GM23338 (cell line): ENCODE data around the gene BNC2. TPM values are rescaled to one million over a fixed set of nuclear protein-coding genes. Genes with fewer than 3 reads are reported as not detected.

ENCODE experiments used
- ATAC-seq: fragments of 200-7000 bp; cut with Tn5 transposase; 3 replicates; pipeline ENCODE4 v1.9.1; 2020
- DNase-seq: peaks from one replicate; pipeline ENCODE4 v3.0.0-alpha.2; 2015; ENCODE audit warnings: low spot score
- H2AFZ ChIP-seq: fragments of 200-600 bp; sonication (generic); 2 replicates; pipeline ENCODE4 v1.8.0; 2016; ENCODE audit warnings: antibody characterized with exemption, mild to moderate bottlenecking, moderate library complexity
- H3F3A ChIP-seq: fragments of 200-600 bp; sonication (generic); replicated peaks from 2 replicates; pipeline ENCODE4 v1.8.0; 2017; ENCODE audit warnings: antibody characterized with exemption, mixed run types, low read depth
- H3K27ac ChIP-seq: fragments of 200-600 bp; sonication (generic); 2 replicates; pipeline ENCODE4 v1.6.1; 2016; ENCODE audit warnings: low read depth
- H3K27me3 ChIP-seq: fragments of 200-600 bp; sonication (generic); 2 replicates; pipeline ENCODE4 v1.8.0; 2016; ENCODE audit warnings: mild to moderate bottlenecking, mixed run types, moderate library complexity; ENCODE audit not compliant: insufficient read depth
- H3K36me3 ChIP-seq: fragments of 200-600 bp; sonication (generic); 2 replicates; pipeline ENCODE4 v1.8.0; 2016; ENCODE audit warnings: mild to moderate bottlenecking; ENCODE audit not compliant: insufficient read depth
- H3K4me1 ChIP-seq: fragments of 200-600 bp; sonication (generic); 2 replicates; pipeline ENCODE4 v1.8.0; 2016; ENCODE audit warnings: mild to moderate bottlenecking, moderate library complexity; ENCODE audit not compliant: insufficient read depth
- H3K4me2 ChIP-seq: fragments of 200-600 bp; sonication (generic); 2 replicates; pipeline ENCODE4 v1.7.1; 2017; ENCODE audit warnings: mixed run types
- H3K4me3 ChIP-seq: fragments of 200-600 bp; sonication (generic); 2 replicates; pipeline ENCODE4 v1.6.1; 2016; ENCODE audit warnings: mixed run types
- H3K79me2 ChIP-seq: fragments of 200-600 bp; sonication (generic); replicated peaks from 2 replicates; pipeline ENCODE4 v1.8.0; 2017; ENCODE audit warnings: mild to moderate bottlenecking; ENCODE audit not compliant: insufficient read depth
- H3K9me2 ChIP-seq: fragments of 200-600 bp; sonication (generic); 2 replicates; pipeline ENCODE4 v1.8.0; 2017; ENCODE audit not compliant: insufficient read depth
- H4K20me1 ChIP-seq: fragments of 200-600 bp; sonication (generic); replicated peaks from 2 replicates; pipeline ENCODE4 v1.8.0; 2017; ENCODE audit warnings: mild to moderate bottlenecking; ENCODE audit not compliant: insufficient read depth
- H3K27ac Mint-ChIP-seq: 2 replicates; pipeline ENCODE4 v1.8.0; 2020; ENCODE audit warnings: inconsistent platforms, mild to moderate bottlenecking, moderate library complexity, mixed read lengths
- H3K27me3 Mint-ChIP-seq: 3 replicates; pipeline ENCODE4 v1.8.0; 2022; ENCODE audit warnings: low read depth, mild to moderate bottlenecking, moderate library complexity, mixed read lengths, inconsistent platforms; ENCODE audit not compliant: insufficient read depth, poor library complexity
- H3K36me3 Mint-ChIP-seq: 3 replicates; pipeline ENCODE4 v1.8.0; 2021; ENCODE audit warnings: low read depth, mild to moderate bottlenecking, inconsistent platforms, moderate library complexity, mixed read lengths
- H3K4me1 Mint-ChIP-seq: 3 replicates; pipeline ENCODE4 v1.8.0; 2020; ENCODE audit warnings: mild to moderate bottlenecking, inconsistent platforms, mixed read lengths
- H3K4me3 Mint-ChIP-seq: 3 replicates; pipeline ENCODE4 v1.8.0; 2021; ENCODE audit warnings: moderate library complexity, mild to moderate bottlenecking, inconsistent platforms, mixed read lengths
- H3K9me3 Mint-ChIP-seq: 3 replicates; pipeline ENCODE4 v1.8.0; 2020; ENCODE audit warnings: moderate library complexity, mild to moderate bottlenecking, inconsistent platforms, mixed read lengths
- CREB1 ChIP-seq: fragments of 250-450 bp; sonication (Bioruptor Pico); IDR thresholded peaks from 2 replicates; pipeline ENCODE4 v1.5.0; 2020; ENCODE audit warnings: low read depth, mild to moderate bottlenecking, moderate library complexity
- CTCF ChIP-seq, 2 experiments: fragments of 200-600 bp in 1 of 2; sonication (generic) in 1 of 2; conservative IDR thresholded peaks; 2 replicates each; pipeline versions ENCODE4 v1.5.1 to v1.6.1; 2016 to 2017; ENCODE audit warnings: antibody characterized with exemption in 2 of 2, low read depth in 2 of 2, mild to moderate bottlenecking in 2 of 2, moderate library complexity in 1 of 2
- ETS1 ChIP-seq: IDR thresholded peaks from 2 replicates; pipeline ENCODE4 v1.6.1; 2016; ENCODE audit warnings: antibody characterized with exemption
- EZH2 ChIP-seq: fragments of 200-600 bp; sonication (generic); IDR thresholded peaks from one replicate; pipeline ENCODE4 v1.8.0; 2017; ENCODE audit warnings: antibody characterized with exemption, mild to moderate bottlenecking, low read depth; ENCODE audit not compliant: unreplicated experiment
- EZH2phosphoT487 ChIP-seq: fragments of 200-600 bp; sonication (generic); IDR thresholded peaks from one replicate; pipeline ENCODE4 v1.8.1; 2018; ENCODE audit warnings: antibody characterized with exemption; ENCODE audit not compliant: unreplicated experiment
- JUNB ChIP-seq: IDR thresholded peaks from one replicate; pipeline ENCODE4 v1.6.1; 2016; ENCODE audit warnings: antibody characterized with exemption; ENCODE audit not compliant: unreplicated experiment
- NANOG ChIP-seq: IDR thresholded peaks from 2 replicates; pipeline ENCODE4 v1.6.1; 2016; ENCODE audit warnings: antibody characterized with exemption, borderline replicate concordance
- POLR2AphosphoS5 ChIP-seq: IDR thresholded peaks from 2 replicates; pipeline ENCODE4 v1.6.1; 2016; ENCODE audit warnings: antibody characterized with exemption, low read depth
- REST ChIP-seq: IDR thresholded peaks from one replicate; pipeline ENCODE4 v1.6.1; 2018; ENCODE audit warnings: antibody characterized with exemption; ENCODE audit not compliant: unreplicated experiment
- STAT1 ChIP-seq: IDR thresholded peaks from one replicate; pipeline ENCODE4 v1.6.1; 2016; ENCODE audit warnings: antibody characterized with exemption; ENCODE audit not compliant: unreplicated experiment
- ZNF114 ChIP-seq: fragments of 250-450 bp; sonication (Bioruptor Pico); IDR thresholded peaks from 2 replicates; pipeline ENCODE4 v1.5.0; 2020; ENCODE audit warnings: mild to moderate bottlenecking, moderate library complexity
- ZNF331 ChIP-seq: fragments of 250-450 bp; sonication (Bioruptor Pico); IDR thresholded peaks from 2 replicates; pipeline ENCODE4 v1.5.0; 2020; ENCODE audit warnings: low read depth, mild to moderate bottlenecking, moderate library complexity
- ZNF462 ChIP-seq: fragments of 250-450 bp; sonication (Bioruptor Pico); IDR thresholded peaks from 2 replicates; pipeline ENCODE4 v1.5.0; 2020; ENCODE audit warnings: mild to moderate bottlenecking, moderate library complexity
- polyA plus RNA-seq: library from polyadenylated mRNA; unstranded; fragments of >200 nt; fragmentation: Nextera tagmentation; extraction: Ambion mirVana; gene quantifications from 2 replicates; pipeline ENCODE4 v1.2.1, GENCODE V29; 2016
- total RNA-seq: library from RNA; depleted of rRNA; stranded (reverse); fragments of >200 nt; shearing (Covaris generic); gene quantifications from 2 replicates; pipeline ENCODE4 v1.2.3, GENCODE V29; 2014

The BNC2 gene
- total and polyA plus RNA-seq, 2 experiments from 2014 or later: 12.7 to 13.2 TPM

DNA sequence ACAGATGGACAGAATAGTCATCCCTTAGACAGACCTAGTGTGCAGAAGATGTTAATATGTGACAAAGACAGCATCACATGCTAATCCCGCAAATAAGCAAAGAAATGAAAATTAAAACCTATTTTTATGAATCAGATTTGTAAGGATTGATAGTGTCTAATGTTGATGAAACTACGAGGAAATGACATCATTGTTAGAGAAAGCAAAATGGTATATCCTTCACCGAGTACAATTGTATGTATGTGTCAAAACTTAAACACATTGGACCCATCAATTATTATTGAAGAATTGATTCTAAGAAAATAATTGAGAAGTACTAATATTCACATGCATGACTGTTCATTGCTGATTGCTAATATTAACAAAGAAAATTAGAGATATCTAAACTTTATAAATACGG lies 493.2 kb downstream of the BNC2 start (continued):
- no peak for TF ChIP-seq NANOG

DNA sequence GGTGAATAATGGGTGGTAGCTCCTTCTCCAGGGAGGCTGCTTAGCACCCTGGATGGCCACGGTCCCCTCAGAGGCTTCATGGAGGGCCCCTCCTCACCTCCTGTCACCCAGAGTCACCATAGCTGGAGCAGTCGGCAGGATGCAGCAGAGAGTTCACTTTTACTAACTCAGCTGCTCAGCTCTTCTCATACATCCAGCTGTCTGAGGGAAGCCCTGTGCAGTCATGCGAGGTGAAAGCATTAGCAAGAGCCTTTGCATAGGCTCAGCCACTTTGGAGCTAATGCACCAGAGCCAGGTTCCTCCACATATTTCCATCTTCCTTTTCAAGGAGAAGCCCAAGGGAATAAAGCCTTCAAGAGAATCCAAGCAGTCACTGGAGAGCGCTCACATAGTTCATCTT lies 499.2 kb downstream of the BNC2 start:
- ATAC-seq: no peak
- no peaks in the 10 kb centered on the region for H4K20me1 ChIP-seq
- H3K4me1 ChIP-seq: no peaks in the 10 kb centered on the region
- no peak overlapping the region for H2AFZ ChIP-seq
- H3K4me2 ChIP-seq: no peak overlapping the region
- H3K27me3 Mint-ChIP-seq: peaks cover 2% of the 10 kb centered on the region
- no peaks in the 10 kb centered on the region for H3K27me3 ChIP-seq
- H3K4me1 Mint-ChIP-seq: no peaks in the 10 kb centered on the region
- no peak overlapping the region for H3K27ac ChIP-seq
- H3K4me3 Mint-ChIP-seq: no peak overlapping the region
- no peaks in the 10 kb centered on the region for H3F3A ChIP-seq
- no peaks in the 10 kb centered on the region for H3K9me3 Mint-ChIP-seq
- H3K79me2 ChIP-seq: no peaks in the 10 kb centered on the region
- H3K36me3 Mint-ChIP-seq: no peaks in the 10 kb centered on the region
- H3K36me3 ChIP-seq: no peaks in the 10 kb centered on the region
- no peak overlapping the region for H3K27ac Mint-ChIP-seq
- no peak overlapping the region for H3K4me3 ChIP-seq
- peaks cover 15% of the 10 kb centered on the region; the same call in 1 of the 2 replicates for H3K9me2 ChIP-seq
- DNase-seq: no peak
- TF ChIP-seq EZH2phosphoT487 (no peak), ETS1 (no peak), CTCF (conservative IDR thresholded peaks at IDR 0.05; ENCODE audit: low read depth in 2 of 2) (no peak), JUNB (no peak), EZH2 (no peak), NANOG (no peak), CREB1 (CRISPR knock-in tag) (no peak), ZNF331 (CRISPR knock-in tag) (no peak), REST (no peak), POLR2AphosphoS5 (no peak), ZNF114 (CRISPR knock-in tag) (no peak), ZNF462 (CRISPR knock-in tag) (no peak), STAT1 (no peak)
